B cell (primary cell): Measurements from ENCODE around the gene HEG1.

Experiments used
- CTCF ChIP-seq: fragments of 200-600 bp; IDR thresholded peaks from one replicate; pipeline ENCODE4 v1.8.0; 2022; ENCODE audit warnings: antibody characterized with exemption, mild to moderate bottlenecking
- EZH2 ChIP-seq: IDR thresholded peaks from 2 replicates; pipeline ENCODE4 v1.6.1; 2012; ENCODE audit warnings: borderline replicate concordance, low read depth, mild to moderate bottlenecking, moderate library complexity, low read length; ENCODE audit not compliant: insufficient read depth, poor library complexity, severe bottlenecking

- TF ChIP-seq CTCF (no peak), EZH2 (no peak)
These were observed 23.3 kb upstream of the HEG1 start for GRCh38 chr3:125078951-125079674.
